HepG2 (cell line): ENCODE measurements around the gene AREL1. TPM values are rescaled to one million over a fixed set of nuclear protein-coding genes. Genes with fewer than 3 reads are reported as not detected.
A peak's percentile ranks its signal among the peaks of the same experiment; 100 is the strongest.

ENCODE experiments used
- DMAP1 ChIP-seq: IDR thresholded peaks from 2 replicates; pipeline ENCODE4 v1.6.1; 2016
- GABPA ChIP-seq, 2 experiments: IDR thresholded peaks; 2 replicates each; pipeline ENCODE4 v1.6.1; 2011 to 2016; ENCODE audit warnings: low read depth in 2 of 2, low read length in 1 of 2, missing biosample characterization in 1 of 2, missing genetic modification characterization in 1 of 2
- GTF2F1 ChIP-seq: fragments of 150-350 bp; IDR thresholded peaks from 2 replicates; pipeline ENCODE4 v1.6.1; 2014; ENCODE audit warnings: low read length
- HDAC1 ChIP-seq: sonication (generic); formaldehyde crosslinking; IDR thresholded peaks from 2 replicates; pipeline ENCODE4 v1.5.1; 2020; ENCODE audit warnings: mild to moderate bottlenecking, missing genetic modification reagents
- HDAC2 ChIP-seq: sonication (generic); formaldehyde crosslinking; IDR thresholded peaks from 2 replicates; pipeline ENCODE4 v1.4.0; 2020; ENCODE audit warnings: missing genetic modification reagents
- KLF6 ChIP-seq: IDR thresholded peaks from 2 replicates; pipeline ENCODE4 v1.8.0; 2016; ENCODE audit warnings: missing biosample characterization, missing genetic modification reagents
- MXD4 ChIP-seq: IDR thresholded peaks from 2 replicates; pipeline ENCODE4 v1.6.1; 2016; ENCODE audit warnings: mild to moderate bottlenecking, missing biosample characterization, missing genetic modification reagents
- NFE2L1 ChIP-seq: sonication (generic); formaldehyde crosslinking; IDR thresholded peaks from 2 replicates; pipeline ENCODE4 v1.4.0; 2020; ENCODE audit warnings: missing genetic modification reagents, mild to moderate bottlenecking, borderline replicate concordance
- POLR2G ChIP-seq: fragments of 200-400 bp; formaldehyde crosslinking; IDR thresholded peaks from 2 replicates; pipeline ENCODE4 v1.6.1; 2018; ENCODE audit warnings: mild to moderate bottlenecking, low read depth, low read length, moderate library complexity
- RFX3 ChIP-seq: IDR thresholded peaks from 2 replicates; pipeline ENCODE4 v1.6.1; 2016; ENCODE audit warnings: missing biosample characterization, missing genetic modification reagents
- RXRB ChIP-seq: IDR thresholded peaks from 2 replicates; pipeline ENCODE4 v1.6.1; 2016; ENCODE audit warnings: borderline replicate concordance, missing genetic modification reagents, missing compliant biosample characterization
- SRSF4 ChIP-seq: fragments of 200-400 bp; formaldehyde crosslinking; IDR thresholded peaks from one replicate; pipeline ENCODE4 v1.6.1; 2018; ENCODE audit warnings: mild to moderate bottlenecking, low read depth, low read length, moderate library complexity; ENCODE audit not compliant: poor library complexity, severe bottlenecking
- TEAD3 ChIP-seq: optimal IDR thresholded peaks from 2 replicates; pipeline ENCODE3; 2016; ENCODE audit warnings: borderline replicate concordance
- ZNF143 ChIP-seq: sonication (generic); formaldehyde crosslinking; IDR thresholded peaks from 2 replicates; pipeline ENCODE4 v1.4.0; 2020; ENCODE audit warnings: missing genetic modification reagents
- ZNF235 ChIP-seq: sonication (generic); formaldehyde crosslinking; IDR thresholded peaks from 2 replicates; pipeline ENCODE4 v1.8.1; 2023; ENCODE audit warnings: mild to moderate bottlenecking, missing genetic modification reagents, borderline replicate concordance
- ZNF350 ChIP-seq: sonication (generic); formaldehyde crosslinking; IDR thresholded peaks from 2 replicates; pipeline ENCODE4 v1.4.0; 2020; ENCODE audit warnings: mild to moderate bottlenecking, low read depth, missing genetic modification reagents, borderline replicate concordance
- ZNF839 ChIP-seq: sonication (generic); formaldehyde crosslinking; IDR thresholded peaks from 2 replicates; pipeline ENCODE4 v1.4.0; 2020; ENCODE audit warnings: missing genetic modification reagents, mild to moderate bottlenecking, borderline replicate concordance
- polyA plus RNA-seq, 8 experiments: library from polyadenylated mRNA; depleted of rRNA in 3 of 8; stranded (reverse) in 7 of 8; unstranded in 1 of 8; fragments of >200 nt; fragmentation: Illumina TruSeq in 4 of 8; extraction: Trizol in 4 of 8; gene quantifications; 2 replicates each; pipeline versions ENCODE4 v1.2.1 to v1.2.3, GENCODE V29; 2011 to 2016; ENCODE audit warnings: low read depth in 4 of 8, missing spikeins in 1 of 8, mixed read lengths in 1 of 8; ENCODE audit not compliant: insufficient read depth in 1 of 8
- total RNA-seq, 5 experiments: library from RNA; depleted of rRNA; stranded (reverse); fragments of >200 nt; fragmentation: Illumina TruSeq; extraction: Trizol; gene quantifications; 2 replicates each; pipeline ENCODE4 v1.2.3, GENCODE V29; 2016; ENCODE audit warnings: low read depth in 1 of 5
- TF ChIP-seq, protein P1 (sequence below): sonication (generic); formaldehyde crosslinking; IDR thresholded peaks from 2 replicates; pipeline ENCODE4 v1.5.0; 2020; ENCODE audit warnings: missing genetic modification reagents
- TF ChIP-seq, protein P2 (sequence below): sonication (generic); formaldehyde crosslinking; IDR thresholded peaks from 2 replicates; pipeline ENCODE4 v1.5.0; 2020; ENCODE audit warnings: missing genetic modification reagents
- TF ChIP-seq, protein P3 (sequence below): sonication (generic); formaldehyde crosslinking; IDR thresholded peaks from 2 replicates; pipeline ENCODE4 v1.8.1; 2022; ENCODE audit warnings: low read depth, mild to moderate bottlenecking, missing genetic modification reagents
- TF ChIP-seq, protein P4 (sequence below): sonication (generic); formaldehyde crosslinking; IDR thresholded peaks from 2 replicates; pipeline ENCODE4 v1.8.0; 2022; ENCODE audit warnings: missing genetic modification reagents, low read depth, mild to moderate bottlenecking, borderline replicate concordance
- TF ChIP-seq, protein P5 (sequence below): IDR thresholded peaks from 2 replicates; pipeline ENCODE4 v1.6.1; 2018; ENCODE audit warnings: missing genetic modification reagents

AREL1 gene
- total and polyA plus RNA-seq, 2 of the 13 experiments (the other 11 are each of a cell fraction or from before 2014, with no cell fraction given), result 21.3 to 25.4 TPM

DNA sequence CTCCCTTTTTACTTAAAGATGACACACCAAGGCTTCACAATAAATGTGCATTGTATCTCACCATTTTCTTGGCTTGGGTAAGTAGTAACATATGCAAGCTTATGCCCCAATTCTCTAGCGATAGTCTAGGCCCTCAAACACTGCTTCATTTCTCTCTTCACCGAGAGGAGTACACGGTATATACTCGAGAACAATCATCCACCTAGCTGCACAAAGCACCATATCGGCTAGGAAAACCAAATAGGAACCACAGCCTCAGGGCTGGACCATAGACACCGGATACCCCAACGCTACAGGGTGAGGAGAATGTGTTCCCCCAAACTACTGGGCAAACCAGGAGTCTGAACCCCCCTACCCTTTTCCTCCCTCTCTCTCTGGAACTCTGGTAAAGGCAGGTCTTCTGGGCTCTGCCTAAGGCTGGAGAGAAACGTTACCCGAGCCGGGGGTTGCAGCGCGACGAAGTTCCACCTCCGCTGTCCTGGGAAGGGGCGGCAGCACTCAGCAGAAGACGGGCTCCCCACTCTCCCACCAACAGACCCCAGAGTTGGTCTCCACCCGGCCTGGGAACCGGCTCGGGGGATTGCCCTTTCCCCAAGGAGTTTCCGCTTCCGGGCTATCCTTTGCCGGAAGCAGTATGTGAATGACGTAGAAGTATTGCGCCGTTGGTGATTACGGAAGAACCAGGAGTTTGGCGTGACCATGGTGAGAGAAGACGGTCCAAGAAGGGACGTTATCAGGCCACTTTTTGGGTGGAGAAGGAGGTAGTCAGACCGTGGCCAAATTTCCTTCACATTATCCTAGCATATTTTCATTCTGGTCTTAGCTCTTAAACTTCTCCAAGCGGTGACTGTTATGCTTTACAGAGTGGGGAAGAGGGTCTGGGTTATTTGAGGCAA lies at the start of gene AREL1, which contains the start of gene FCF1 (continued):
- TF ChIP-seq TEAD3 (CRISPR knock-in tag) (peak; percentile 25), POLR2G (peak; percentile 97), ZNF143 (CRISPR knock-in tag) (no peak), NFE2L1 (no peak), RFX3 (CRISPR knock-in tag) (peak; percentile 38; the same call in 1 of the 2 replicates), KLF6 (CRISPR knock-in tag) (peak; percentile 61; the same call in 1 of the 2 replicates), DMAP1 (CRISPR knock-in tag) (peak; percentile 69; the same call in 1 of the 2 replicates), SRSF4 (no peak), GTF2F1 (no peak), RXRB (peak; percentile 55; the same call in 1 of the 2 replicates), ZNF235 (CRISPR knock-in tag) (no peak), GABPA (IDR thresholded peaks at IDR 0.05; ENCODE audit: low read depth, low read length) (peak; percentile 93), GABPA (CRISPR knock-in tag; IDR thresholded peaks at IDR 0.05; ENCODE audit: low read depth) (peak; percentile 100), MXD4 (CRISPR knock-in tag) (peak; percentile 62; the same call in 1 of the 2 replicates), ZNF350 (peak; percentile 84), HDAC2 (CRISPR knock-in tag) (peak; percentile 90; the same call in 1 of the 2 replicates), ZNF839 (peak; percentile 35; the same call in 1 of the 2 replicates), HDAC1 (CRISPR knock-in tag) (peak; percentile 98)
- TF ChIP-seq, protein P1, sequence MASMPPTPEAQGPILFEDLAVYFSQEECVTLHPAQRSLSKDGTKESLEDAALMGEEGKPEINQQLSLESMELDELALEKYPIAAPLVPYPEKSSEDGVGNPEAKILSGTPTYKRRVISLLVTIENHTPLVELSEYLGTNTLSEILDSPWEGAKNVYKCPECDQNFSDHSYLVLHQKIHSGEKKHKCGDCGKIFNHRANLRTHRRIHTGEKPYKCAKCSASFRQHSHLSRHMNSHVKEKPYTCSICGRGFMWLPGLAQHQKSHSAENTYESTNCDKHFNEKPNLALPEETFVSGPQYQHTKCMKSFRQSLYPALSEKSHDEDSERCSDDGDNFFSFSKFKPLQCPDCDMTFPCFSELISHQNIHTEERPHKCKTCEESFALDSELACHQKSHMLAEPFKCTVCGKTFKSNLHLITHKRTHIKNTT, result no peak
- TF ChIP-seq, protein P2, sequence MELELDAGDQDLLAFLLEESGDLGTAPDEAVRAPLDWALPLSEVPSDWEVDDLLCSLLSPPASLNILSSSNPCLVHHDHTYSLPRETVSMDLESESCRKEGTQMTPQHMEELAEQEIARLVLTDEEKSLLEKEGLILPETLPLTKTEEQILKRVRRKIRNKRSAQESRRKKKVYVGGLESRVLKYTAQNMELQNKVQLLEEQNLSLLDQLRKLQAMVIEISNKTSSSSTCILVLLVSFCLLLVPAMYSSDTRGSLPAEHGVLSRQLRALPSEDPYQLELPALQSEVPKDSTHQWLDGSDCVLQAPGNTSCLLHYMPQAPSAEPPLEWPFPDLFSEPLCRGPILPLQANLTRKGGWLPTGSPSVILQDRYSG (CRISPR knock-in tag), result no peak
- TF ChIP-seq, protein P3, sequence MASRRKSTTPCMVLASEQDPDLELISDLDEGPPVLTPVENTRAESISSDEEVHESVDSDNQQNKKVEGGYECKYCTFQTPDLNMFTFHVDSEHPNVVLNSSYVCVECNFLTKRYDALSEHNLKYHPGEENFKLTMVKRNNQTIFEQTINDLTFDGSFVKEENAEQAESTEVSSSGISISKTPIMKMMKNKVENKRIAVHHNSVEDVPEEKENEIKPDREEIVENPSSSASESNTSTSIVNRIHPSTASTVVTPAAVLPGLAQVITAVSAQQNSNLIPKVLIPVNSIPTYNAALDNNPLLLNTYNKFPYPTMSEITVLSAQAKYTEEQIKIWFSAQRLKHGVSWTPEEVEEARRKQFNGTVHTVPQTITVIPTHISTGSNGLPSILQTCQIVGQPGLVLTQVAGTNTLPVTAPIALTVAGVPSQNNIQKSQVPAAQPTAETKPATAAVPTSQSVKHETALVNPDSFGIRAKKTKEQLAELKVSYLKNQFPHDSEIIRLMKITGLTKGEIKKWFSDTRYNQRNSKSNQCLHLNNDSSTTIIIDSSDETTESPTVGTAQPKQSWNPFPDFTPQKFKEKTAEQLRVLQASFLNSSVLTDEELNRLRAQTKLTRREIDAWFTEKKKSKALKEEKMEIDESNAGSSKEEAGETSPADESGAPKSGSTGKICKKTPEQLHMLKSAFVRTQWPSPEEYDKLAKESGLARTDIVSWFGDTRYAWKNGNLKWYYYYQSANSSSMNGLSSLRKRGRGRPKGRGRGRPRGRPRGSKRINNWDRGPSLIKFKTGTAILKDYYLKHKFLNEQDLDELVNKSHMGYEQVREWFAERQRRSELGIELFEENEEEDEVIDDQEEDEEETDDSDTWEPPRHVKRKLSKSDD (CRISPR knock-in tag), result peak; percentile 90
- TF ChIP-seq, protein P4, sequence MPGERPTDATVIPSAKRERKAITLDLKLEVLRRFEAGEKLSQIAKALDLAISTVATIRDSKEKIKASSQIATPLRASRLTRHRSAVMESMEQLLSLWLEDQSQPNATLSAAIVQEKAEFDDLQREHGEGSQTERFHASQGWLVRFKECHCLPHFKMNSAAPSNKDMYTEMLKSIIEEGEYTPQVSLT (CRISPR knock-in tag), result no peak
- TF ChIP-seq, protein P5, sequence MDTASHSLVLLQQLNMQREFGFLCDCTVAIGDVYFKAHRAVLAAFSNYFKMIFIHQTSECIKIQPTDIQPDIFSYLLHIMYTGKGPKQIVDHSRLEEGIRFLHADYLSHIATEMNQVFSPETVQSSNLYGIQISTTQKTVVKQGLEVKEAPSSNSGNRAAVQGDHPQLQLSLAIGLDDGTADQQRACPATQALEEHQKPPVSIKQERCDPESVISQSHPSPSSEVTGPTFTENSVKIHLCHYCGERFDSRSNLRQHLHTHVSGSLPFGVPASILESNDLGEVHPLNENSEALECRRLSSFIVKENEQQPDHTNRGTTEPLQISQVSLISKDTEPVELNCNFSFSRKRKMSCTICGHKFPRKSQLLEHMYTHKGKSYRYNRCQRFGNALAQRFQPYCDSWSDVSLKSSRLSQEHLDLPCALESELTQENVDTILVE (CRISPR knock-in tag), result peak; percentile 55; the same call in 1 of the 2 replicates
